HEK293 (cell line): ENCODE measurements around the gene EPHB1.

Experiments
- CTCF ChIA-PET: fragments of 350-600 bp; formaldehyde crosslinking; extraction: SDS; loops from one replicate; lab custom pipeline; 2021; ENCODE audit warnings: antibody characterized with exemption; lab: Yijun Ruan, JAX
- POLR2A ChIA-PET: fragments of 300-600 bp; formaldehyde crosslinking; extraction: SDS; loops from one replicate; lab custom pipeline; 2020; ENCODE audit warnings: antibody characterized with exemption, inconsistent platforms; lab: Yijun Ruan, JAX
- H3K27ac ChIP-seq: fragments of 200-500 bp; sonication (Bioruptor generic); 2 replicates; pipeline ENCODE4 v1.5.1; 2014; ENCODE audit warnings: low read depth, low read length, control low read depth, inconsistent platforms; ENCODE audit errors: extremely low read depth
- H3K36me3 ChIP-seq, 2 experiments: fragments of 200-500 bp in 1 of 2; sonication (Bioruptor generic) in 1 of 2; 1 replicate in 1 of 2; 2 replicates in 1 of 2; pipeline ENCODE4 v1.5.1; 2014 to 2017; ENCODE audit warnings: inconsistent platforms in 2 of 2, low read length in 2 of 2; ENCODE audit not compliant: control insufficient read depth in 2 of 2, insufficient read depth in 1 of 2
- H3K4me1 ChIP-seq: fragments of 200-500 bp; sonication (Bioruptor generic); 2 replicates; pipeline ENCODE4 v1.5.1; 2014; ENCODE audit warnings: mild to moderate bottlenecking, low read length, inconsistent platforms; ENCODE audit not compliant: control insufficient read depth, insufficient read depth
- H3K4me3 ChIP-seq: 2 replicates; pipeline ENCODE4 v1.5.1; 2011; ENCODE audit warnings: low read depth, mild to moderate bottlenecking, control low read depth, low read length, moderate library complexity
- H3K9me3 ChIP-seq: fragments of 200-500 bp; sonication (Bioruptor generic); 2 replicates; pipeline ENCODE4 v1.5.1; 2014; ENCODE audit warnings: low read depth, low read length, inconsistent platforms; ENCODE audit not compliant: control insufficient read depth, insufficient read depth
- HOXC10 ChIP-seq: sonication (generic); formaldehyde crosslinking; IDR thresholded peaks from 2 replicates; pipeline ENCODE4 v1.8.1; 2023; ENCODE audit warnings: mild to moderate bottlenecking, missing genetic modification reagents
- KLF16 ChIP-seq: fragments of 450-650 bp; formaldehyde crosslinking; IDR thresholded peaks from 2 replicates; pipeline ENCODE4 v1.5.1; 2017; ENCODE audit warnings: missing biosample characterization, missing genetic modification characterization
- KLF9 ChIP-seq: fragments of 450-650 bp; formaldehyde crosslinking; IDR thresholded peaks from 2 replicates; pipeline ENCODE4 v1.5.1; 2016; ENCODE audit warnings: missing biosample characterization, missing genetic modification characterization, low read depth
- MYNN ChIP-seq: fragments of 450-650 bp; formaldehyde crosslinking; IDR thresholded peaks from 2 replicates; pipeline ENCODE4 v1.5.1; 2016; ENCODE audit warnings: missing biosample characterization, missing genetic modification characterization, borderline replicate concordance
- PRDM2 ChIP-seq: fragments of 450-650 bp; formaldehyde crosslinking; IDR thresholded peaks from 2 replicates; pipeline ENCODE4 v1.5.1; 2016; ENCODE audit warnings: missing biosample characterization, missing genetic modification characterization, borderline replicate concordance
- SCRT1 ChIP-seq: fragments of 450-650 bp; formaldehyde crosslinking; IDR thresholded peaks from 2 replicates; pipeline ENCODE4 v1.5.1; 2016; ENCODE audit warnings: missing biosample characterization, missing genetic modification characterization, borderline replicate concordance
- SP2 ChIP-seq: fragments of 450-650 bp; formaldehyde crosslinking; IDR thresholded peaks from 2 replicates; pipeline ENCODE4 v1.5.1; 2016; ENCODE audit warnings: missing biosample characterization, missing genetic modification characterization
- TCF7L2 ChIP-seq: IDR thresholded peaks from 2 replicates; pipeline ENCODE4 v1.6.1; 2011; ENCODE audit warnings: low read depth, mild to moderate bottlenecking, inconsistent platforms, low read length, moderate library complexity, borderline replicate concordance
- ZBTB20 ChIP-seq: fragments of 450-650 bp; formaldehyde crosslinking; IDR thresholded peaks from 2 replicates; pipeline ENCODE4 v1.5.1; 2016; ENCODE audit warnings: missing biosample characterization, missing genetic modification characterization
- ZBTB21 ChIP-seq: fragments of 450-650 bp; formaldehyde crosslinking; IDR thresholded peaks from 2 replicates; pipeline ENCODE4 v1.5.1; 2017; ENCODE audit warnings: missing biosample characterization, missing genetic modification characterization
- ZFP69B ChIP-seq: fragments of 450-650 bp; formaldehyde crosslinking; IDR thresholded peaks from 2 replicates; pipeline ENCODE4 v1.5.1; 2016; ENCODE audit warnings: missing biosample characterization, missing genetic modification characterization
- ZNF133 ChIP-seq: fragments of 450-650 bp; formaldehyde crosslinking; IDR thresholded peaks from 2 replicates; pipeline ENCODE4 v1.5.1; 2016; ENCODE audit warnings: missing biosample characterization, missing genetic modification characterization
- ZNF391 ChIP-seq: fragments of 450-650 bp; formaldehyde crosslinking; IDR thresholded peaks from 2 replicates; pipeline ENCODE4 v1.5.1; 2016; ENCODE audit warnings: low read depth, missing biosample characterization, missing genetic modification characterization, borderline replicate concordance
- ZNF404 ChIP-seq: fragments of 450-650 bp; formaldehyde crosslinking; IDR thresholded peaks from 2 replicates; pipeline ENCODE4 v1.5.1; 2017; ENCODE audit warnings: missing biosample characterization, missing genetic modification characterization
- ZNF513 ChIP-seq: fragments of 450-650 bp; IDR thresholded peaks from 2 replicates; pipeline ENCODE4 v1.5.1; 2018; ENCODE audit warnings: missing biosample characterization, missing genetic modification characterization
- ZNF530 ChIP-seq: fragments of 450-650 bp; formaldehyde crosslinking; IDR thresholded peaks from 2 replicates; pipeline ENCODE4 v1.5.1; 2016; ENCODE audit warnings: low read depth, missing biosample characterization, missing genetic modification characterization
- ZNF580 ChIP-seq: fragments of 450-650 bp; formaldehyde crosslinking; IDR thresholded peaks from 2 replicates; pipeline ENCODE4 v1.5.1; 2016; ENCODE audit warnings: missing biosample characterization, missing genetic modification characterization
- ZNF626 ChIP-seq: fragments of 450-650 bp; sonication (Bioruptor Pico); formaldehyde crosslinking; IDR thresholded peaks from 2 replicates; pipeline ENCODE4 v1.5.1; 2018; ENCODE audit warnings: missing biosample characterization, missing genetic modification characterization, inconsistent platforms
- ZNF639 ChIP-seq: fragments of 450-650 bp; formaldehyde crosslinking; IDR thresholded peaks from 2 replicates; pipeline ENCODE4 v1.5.1; 2016; ENCODE audit warnings: missing biosample characterization, missing genetic modification characterization
- ZNF692 ChIP-seq: fragments of 450-650 bp; formaldehyde crosslinking; IDR thresholded peaks from 2 replicates; pipeline ENCODE4 v1.5.1; 2016; ENCODE audit warnings: missing biosample characterization, missing genetic modification characterization
- ZNF707 ChIP-seq: fragments of 450-650 bp; formaldehyde crosslinking; IDR thresholded peaks from 2 replicates; pipeline ENCODE4 v1.5.1; 2016; ENCODE audit warnings: missing biosample characterization, missing genetic modification characterization
- ZNF785 ChIP-seq: fragments of 450-650 bp; formaldehyde crosslinking; IDR thresholded peaks from 2 replicates; pipeline ENCODE4 v1.5.1; 2016; ENCODE audit warnings: missing biosample characterization, missing genetic modification characterization

The EPHB1 gene

GRCh38 chr3:135148398-135149020, 353.4 kb downstream of the EPHB1 start (continued):
- no peak for TF ChIP-seq MYNN (tag by site-specific recombination)

- POLR2A ChIA-PET = no interaction called here
- no peaks in the 10 kb centered on the region for H3K4me1 ChIP-seq
- TF ChIP-seq ZNF133 (tag by site-specific recombination) = no peak
- TF ChIP-seq ZNF580 = no peak
- TF ChIP-seq ZNF530 (tag by site-specific recombination) = no peak
- TF ChIP-seq KLF16 = no peak
- TF ChIP-seq ZBTB20 (tag by site-specific recombination) = no peak
- TF ChIP-seq SP2 (tag by site-specific recombination) = no peak
- no peak for TF ChIP-seq ZNF639 (tag by site-specific recombination)
- TF ChIP-seq ZNF513 (tag by site-specific recombination) = no peak
- TF ChIP-seq ZNF626 (tag by site-specific recombination) = no peak
- no peak for TF ChIP-seq ZNF707 (tag by site-specific recombination)
- TF ChIP-seq ZNF391 = no peak
- TF ChIP-seq KLF9 = no peak
- no peak for TF ChIP-seq ZBTB21 (tag by site-specific recombination)
- H3K4me3 ChIP-seq = no peak overlapping the region
- no peaks in the 10 kb centered on the region for H3K9me3 ChIP-seq
- no peak overlapping the region for H3K27ac ChIP-seq
- CTCF ChIA-PET = no interaction called here
- no peaks in the 10 kb centered on the region for H3K36me3 ChIP-seq
These were observed 354.9 kb downstream of the EPHB1 start for GRCh38 chr3:135149707-135150681.

GRCh38 chr3:135154186-135154585, 359.1 kb downstream of the EPHB1 start:
- H3K27ac ChIP-seq = no peak overlapping the region
- no peaks in the 10 kb centered on the region for H3K4me1 ChIP-seq
- no peaks in the 10 kb centered on the region for H3K9me3 ChIP-seq
- H3K4me3 ChIP-seq = no peak overlapping the region
- ChIA-PET POLR2A (no interaction called here), CTCF (interaction anchor here (0.6 kb wide), 1 partner anchor 888 kb away, joined by 3 read pairs; no protein-coding TSS in a partner anchor)
- no peaks in the 10 kb centered on the region for H3K36me3 ChIP-seq
- TF ChIP-seq ZNF785 (tag by site-specific recombination) (no peak), ZFP69B (tag by site-specific recombination) (no peak), SCRT1 (tag by site-specific recombination) (no peak), HOXC10 (CRISPR knock-in tag) (no peak), TCF7L2 (no peak), ZNF404 (tag by site-specific recombination) (no peak), ZNF692 (tag by site-specific recombination) (no peak), MYNN (tag by site-specific recombination) (no peak), PRDM2 (tag by site-specific recombination) (no peak)
